GM19468 (cell line): ENCODE results near the gene RABL6.
"Not testable (repeated sequence)": the region's sequence is repeated elsewhere in the genome, so short reads cannot be mapped to it uniquely, and the experiment has no call there.

ENCODE experiments used
- ATAC-seq: cut with Tn5 transposase; IDR thresholded peaks from one replicate; pipeline ENCODE4 v1.9.1; 2021; ENCODE audit warnings: mild to moderate bottlenecking, moderate library complexity, moderate number of reproducible peaks; ENCODE audit not compliant: unreplicated experiment; ENCODE audit errors: extremely low read depth

The RABL6 gene, protein sequence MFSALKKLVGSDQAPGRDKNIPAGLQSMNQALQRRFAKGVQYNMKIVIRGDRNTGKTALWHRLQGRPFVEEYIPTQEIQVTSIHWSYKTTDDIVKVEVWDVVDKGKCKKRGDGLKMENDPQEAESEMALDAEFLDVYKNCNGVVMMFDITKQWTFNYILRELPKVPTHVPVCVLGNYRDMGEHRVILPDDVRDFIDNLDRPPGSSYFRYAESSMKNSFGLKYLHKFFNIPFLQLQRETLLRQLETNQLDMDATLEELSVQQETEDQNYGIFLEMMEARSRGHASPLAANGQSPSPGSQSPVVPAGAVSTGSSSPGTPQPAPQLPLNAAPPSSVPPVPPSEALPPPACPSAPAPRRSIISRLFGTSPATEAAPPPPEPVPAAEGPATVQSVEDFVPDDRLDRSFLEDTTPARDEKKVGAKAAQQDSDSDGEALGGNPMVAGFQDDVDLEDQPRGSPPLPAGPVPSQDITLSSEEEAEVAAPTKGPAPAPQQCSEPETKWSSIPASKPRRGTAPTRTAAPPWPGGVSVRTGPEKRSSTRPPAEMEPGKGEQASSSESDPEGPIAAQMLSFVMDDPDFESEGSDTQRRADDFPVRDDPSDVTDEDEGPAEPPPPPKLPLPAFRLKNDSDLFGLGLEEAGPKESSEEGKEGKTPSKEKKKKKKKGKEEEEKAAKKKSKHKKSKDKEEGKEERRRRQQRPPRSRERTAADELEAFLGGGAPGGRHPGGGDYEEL

DNA sequence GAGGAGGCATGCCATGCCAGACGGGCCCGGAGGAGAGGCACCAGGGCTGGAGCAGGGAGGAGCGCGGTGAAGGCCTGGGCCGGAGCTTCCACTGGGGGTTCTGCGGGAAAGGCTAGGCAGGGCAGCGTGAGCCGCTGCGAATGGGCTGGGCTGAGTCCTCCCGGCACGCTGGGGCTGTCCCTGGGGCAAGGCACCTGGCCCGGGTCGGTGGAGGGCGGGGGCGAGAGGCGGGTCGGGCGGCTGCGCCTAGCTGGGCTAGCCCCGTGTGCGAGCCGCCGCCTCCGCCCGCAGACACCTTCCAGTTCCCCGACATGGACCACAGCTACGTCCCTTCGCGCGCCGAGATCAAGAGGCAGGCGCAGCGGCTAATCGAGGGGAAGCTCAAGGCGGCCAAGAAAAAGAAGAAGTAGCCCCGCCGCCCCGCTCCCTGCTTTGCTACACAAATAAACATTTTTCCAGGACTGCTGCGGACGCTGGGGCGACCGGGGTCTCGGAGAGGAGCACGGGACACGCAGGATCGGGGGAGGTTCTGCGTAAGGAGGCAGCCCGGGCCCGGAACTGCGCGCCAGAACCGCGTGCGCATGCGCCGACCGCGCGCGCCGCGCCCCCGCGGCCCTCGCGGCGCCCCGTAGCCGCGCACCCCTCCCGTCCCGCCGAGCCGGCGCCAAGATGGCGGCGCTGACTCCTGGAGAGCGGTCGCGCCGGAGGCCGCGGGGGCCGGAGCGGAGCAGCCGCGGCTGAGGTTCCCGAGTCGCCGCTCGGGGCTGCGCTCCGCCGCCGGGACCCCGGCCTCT lies at the start of gene RABL6:
Gene RABL6 (plus strand): TSS at position 668 of the 794 bp plus-strand sequence. CDS start 249 bp downstream, outside the sequence.
- peak; percentile 41 for ATAC-seq

DNA sequence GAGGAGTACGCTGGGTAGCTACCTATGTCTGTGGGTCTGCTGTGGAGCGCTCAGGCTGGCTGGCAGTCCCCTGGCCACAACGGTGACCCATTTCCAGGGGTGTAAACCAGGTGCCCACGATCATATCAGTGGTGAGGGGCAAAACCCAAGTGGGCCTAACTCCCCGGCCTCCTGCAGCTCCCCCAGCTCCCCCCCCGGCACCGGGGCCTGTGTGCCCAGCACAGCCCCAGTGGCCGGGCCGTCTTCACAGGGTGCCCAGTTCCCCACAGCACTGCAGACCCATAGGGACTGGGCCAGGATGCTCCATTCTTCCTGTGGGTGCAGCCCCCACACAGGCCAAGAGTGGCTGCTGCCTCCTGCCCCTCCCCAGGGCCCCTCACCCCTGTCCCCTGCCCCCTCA lies 48.7 kb upstream of the RABL6 start:
- no peak for ATAC-seq

DNA sequence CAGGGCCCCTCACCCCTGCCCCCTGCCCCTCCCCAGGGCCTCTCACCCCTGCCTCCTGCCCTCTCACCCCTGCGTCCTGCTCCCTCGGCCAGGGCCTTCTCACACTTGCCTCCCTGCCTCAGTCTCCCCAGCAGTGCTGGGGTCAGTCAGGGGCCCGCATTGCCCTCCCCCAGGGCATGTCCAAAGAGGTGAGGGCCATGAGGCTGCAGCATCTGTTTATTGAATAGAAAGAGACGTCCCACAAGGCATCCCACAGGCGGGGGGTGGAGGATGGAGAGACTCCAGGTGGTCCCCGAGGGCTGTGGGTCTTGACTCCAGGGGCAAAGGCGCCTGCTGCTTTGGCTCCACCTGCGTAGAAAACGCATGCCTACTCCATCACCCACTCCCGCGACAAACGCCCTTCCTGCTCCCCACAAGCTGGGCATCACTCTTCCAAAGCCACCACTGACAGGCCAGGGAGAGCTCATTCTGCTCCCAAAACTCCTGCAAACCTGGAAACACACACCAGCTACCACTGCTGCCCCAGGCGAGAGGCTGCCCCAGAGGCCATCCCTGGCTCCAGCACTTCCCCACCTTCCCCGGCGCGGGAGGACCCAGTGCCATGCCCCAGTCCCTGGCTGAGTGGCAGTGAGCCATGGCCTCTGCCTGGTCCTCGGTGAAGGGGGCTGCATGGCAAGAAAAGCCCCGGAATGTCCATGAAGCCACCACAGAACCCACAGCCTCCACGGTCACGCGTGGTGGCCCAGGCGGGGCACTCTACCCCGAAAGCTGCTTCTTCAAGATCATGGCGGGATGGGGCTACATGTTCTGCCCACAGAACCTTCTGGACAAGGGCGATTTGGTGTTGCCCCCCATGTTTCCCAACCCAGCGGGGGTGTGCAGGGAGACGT lies 48.1 kb upstream of the RABL6 start:
- no peak for ATAC-seq

- ATAC-seq: no peak
Measured at GRCh38 chr9:136760424-136760823, 47.3 kb upstream of the RABL6 start.

GRCh38 chr9:136760834-136761544 lies 46.8 kb upstream of the RABL6 start:
- not testable (repeated sequence) for ATAC-seq

GRCh38 chr9:136761545-136761981 lies 46.2 kb upstream of the RABL6 start:
- no peak for ATAC-seq

- no peak for ATAC-seq
Measured at GRCh38 chr9:136762221-136762691, 45.5 kb upstream of the RABL6 start.

DNA sequence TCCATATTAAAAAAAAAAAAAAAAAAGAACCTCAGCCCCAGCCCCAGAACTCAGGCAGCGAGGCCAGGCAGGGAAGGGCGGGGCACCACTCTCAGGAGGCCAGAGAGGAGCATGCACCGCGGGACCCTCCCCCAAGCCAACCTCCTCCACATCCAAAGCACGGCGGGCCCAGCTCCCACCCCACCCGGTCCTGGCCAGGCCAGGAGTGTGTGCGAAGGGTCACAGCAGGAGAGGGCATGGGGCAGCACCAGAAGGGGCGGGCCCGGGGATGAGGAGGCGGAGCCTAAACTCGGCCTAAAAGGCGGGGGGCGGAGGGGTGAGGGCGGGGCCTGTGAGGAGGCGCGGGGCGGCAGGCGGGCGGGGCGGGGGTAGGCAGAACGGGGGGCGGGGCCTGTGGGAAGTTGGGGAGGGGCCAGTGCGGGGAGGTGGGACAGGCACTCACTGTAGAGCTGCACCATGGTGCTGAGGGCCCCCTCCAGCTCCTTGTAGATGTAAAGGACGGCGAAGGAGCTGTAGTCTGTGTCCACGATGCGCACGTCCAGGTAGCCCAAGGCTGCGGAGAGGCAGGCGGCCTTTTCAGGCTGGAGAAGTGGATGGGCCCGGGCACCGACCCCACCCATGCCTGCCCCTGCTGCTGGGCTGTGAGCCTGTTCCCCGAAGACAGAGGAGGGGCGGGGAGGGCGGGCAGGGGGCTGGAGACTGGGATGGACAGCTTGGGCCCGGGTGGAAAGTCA lies 44.7 kb upstream of the RABL6 start:
- no peak for ATAC-seq

DNA sequence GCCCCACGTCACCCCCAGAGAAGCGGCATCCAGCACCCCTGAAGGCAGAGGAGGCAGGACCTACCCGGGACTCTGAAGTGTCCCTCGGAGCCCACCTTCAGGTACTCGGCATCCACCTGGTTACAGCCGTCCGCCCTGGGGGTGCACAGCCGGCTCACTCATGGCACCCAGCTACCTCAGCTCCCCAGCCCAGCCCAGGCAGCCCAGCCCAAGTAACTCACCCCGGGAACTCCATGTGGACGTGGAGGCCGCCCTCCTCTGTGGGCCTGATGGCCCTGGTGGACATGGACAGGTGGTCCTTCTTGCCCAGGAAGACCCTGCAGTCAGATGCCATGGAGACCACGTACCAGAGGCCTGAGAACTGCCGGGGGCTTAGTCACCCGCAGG lies 44.1 kb upstream of the RABL6 start:
- ATAC-seq: no peak

GRCh38 chr9:136764301-136764891 lies 43.4 kb upstream of the RABL6 start, which contains the start of gene LCN15:
Gene LCN15 (minus strand): TSS chr9:136764518. CDS start chr9:136764488, 30 bp downstream.
- ATAC-seq: no peak

DNA sequence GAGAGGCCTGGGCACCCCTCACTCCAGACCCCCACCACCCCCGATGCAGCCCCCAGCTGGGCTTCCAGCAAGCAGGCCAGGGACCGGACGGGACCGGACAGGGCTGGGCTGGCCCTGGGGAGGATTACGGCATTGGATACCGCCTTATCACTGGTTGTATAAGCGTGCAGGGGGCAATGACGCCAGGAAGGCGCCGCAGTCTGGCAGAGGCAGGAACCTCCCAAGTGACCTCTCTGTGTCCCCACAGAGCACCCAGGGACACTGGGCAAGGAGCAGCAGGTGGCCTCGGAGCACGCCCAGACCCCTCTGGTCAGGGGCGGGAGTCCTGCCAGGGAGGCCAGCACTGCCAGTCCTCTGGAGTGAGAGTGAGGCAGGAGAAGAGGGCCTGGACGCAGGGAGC lies 42.7 kb upstream of the RABL6 start:
- no peak for ATAC-seq

- ATAC-seq: peak; percentile 42
Measured at GRCh38 chr9:136765745-136766409, 41.9 kb upstream of the RABL6 start.

DNA sequence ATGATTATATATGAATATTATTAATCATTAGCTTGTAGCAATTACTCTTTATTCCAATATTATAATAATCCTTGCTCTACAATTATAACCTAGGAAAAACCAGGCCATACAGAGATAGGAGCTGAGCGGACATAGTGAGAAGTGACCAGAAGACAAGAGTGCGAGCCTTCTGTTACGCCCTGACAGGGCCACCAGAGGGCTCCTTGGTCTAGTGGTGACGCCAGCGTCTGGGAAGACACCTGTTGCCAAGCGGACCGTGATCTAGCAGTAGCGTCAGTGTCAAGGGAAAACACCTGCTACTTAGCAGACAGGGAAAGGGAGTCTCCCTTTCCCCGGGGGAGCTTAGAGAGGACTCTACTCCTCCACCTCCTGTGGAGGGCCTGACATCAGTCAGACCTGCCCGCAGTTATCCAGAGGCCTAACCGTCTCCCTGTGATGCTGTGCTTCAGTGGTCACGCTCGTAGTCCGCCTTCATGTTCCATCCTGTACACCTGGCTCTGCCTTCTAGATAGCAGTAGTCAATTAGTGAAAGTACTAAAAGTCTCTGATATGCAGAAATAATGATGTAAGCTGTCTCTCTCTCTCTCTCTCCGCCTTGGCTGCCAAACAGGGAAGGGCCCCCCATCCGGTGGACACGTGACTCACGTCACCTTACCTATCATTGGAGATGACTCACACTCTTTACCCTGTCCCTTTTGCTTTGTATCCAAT lies 41.2 kb upstream of the RABL6 start:
- ATAC-seq: not testable (repeated sequence)

DNA sequence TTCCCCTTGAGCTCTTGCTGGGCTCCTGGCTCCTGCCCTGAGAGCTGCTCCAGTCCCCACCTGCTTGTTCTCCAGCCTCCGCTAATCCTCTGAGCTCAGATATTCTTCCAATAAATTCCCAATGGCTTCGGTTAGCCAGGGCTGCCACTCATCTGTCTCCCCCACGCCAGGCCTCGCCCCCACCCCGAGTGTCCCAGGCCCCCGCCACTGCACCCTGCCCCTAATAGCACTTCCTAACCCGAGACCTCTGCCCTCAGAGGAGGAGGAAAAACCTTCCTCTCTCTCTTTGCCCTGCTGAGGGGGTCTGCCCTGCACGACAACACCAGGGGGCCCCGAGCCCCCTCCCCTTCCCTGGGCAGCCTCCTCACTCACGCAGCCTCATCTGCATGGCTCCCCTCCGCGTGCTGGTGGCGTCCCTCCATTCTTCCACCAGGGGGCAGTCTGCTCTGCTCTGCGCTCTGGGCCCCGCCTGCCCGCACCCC lies 38.0 kb upstream of the RABL6 start:
- no peak for ATAC-seq

DNA sequence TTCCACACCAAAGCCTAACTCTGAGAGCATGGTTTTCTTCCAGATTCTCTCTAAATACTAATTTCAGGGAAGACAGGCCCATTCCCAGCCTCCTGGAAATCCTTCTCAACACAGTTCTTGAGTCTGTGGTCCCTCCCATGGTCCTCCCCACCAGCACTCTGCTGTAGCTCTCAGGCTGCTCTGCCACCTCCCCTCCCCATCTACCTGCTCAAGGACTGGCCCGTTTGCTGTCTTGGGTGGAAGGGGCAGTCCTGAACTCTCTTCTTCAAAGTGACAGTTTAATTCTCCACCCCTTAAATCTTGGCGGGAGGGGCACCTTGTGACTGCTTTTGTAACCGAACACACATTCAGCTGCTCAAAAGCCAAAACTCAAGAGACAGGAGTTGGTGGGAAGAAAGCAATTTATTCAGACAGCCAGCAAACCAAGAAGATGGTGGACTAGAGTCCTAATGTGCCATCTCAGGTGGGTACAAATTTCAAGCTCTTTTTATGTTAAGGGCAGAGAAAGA lies 35.8 kb upstream of the RABL6 start:
- ATAC-seq: no peak

DNA sequence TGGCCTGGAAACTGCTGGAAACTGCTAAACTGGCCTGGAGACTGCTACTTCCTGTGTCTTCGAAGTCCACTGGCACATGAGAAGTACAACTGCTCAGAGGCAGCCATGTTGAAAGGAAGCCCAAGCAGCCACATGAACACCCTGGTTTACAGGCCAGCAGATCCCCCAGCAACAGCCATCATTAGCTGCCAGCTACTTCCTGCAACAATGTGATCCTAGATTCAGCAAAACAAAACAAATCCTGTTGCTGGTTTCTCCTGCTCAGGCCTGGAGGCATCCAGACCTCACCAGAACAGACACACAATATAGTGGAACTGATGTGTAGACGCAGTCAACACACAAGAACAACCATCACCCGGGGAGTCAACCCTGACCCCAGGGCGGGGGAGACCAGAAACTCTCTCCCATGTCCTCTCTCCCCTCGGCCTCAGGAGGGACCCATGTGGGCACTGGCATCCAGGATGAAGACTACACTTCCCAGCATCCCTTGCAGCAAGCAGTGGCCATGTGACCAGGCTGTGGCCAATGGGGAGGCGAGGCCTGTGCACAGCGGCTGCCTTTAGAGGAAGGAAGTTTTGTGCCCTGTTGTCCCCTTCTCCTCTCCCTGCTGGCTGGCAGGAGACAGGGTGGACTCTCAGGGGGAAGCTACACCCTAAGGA lies 34.2 kb upstream of the RABL6 start:
- no peak for ATAC-seq
